ENCODE data around the gene COL4A6. TPM values are rescaled to one million over a fixed set of nuclear protein-coding genes. Genes with fewer than 3 reads are reported as not detected.

Gene COL4A6
- total RNA-seq, 1 experiment from 2014 or later, result 23.7 TPM

GRCh38 chrX:108216405-108216804 lies 221.8 kb downstream of the COL4A6 start:
- Histone ChIP-seq H3K27me3 (ENCODE audit: control insufficient read depth, insufficient read depth, low read length) (no peaks in the 10 kb centered on the region), H3K4me3 (ENCODE audit: insufficient read depth, low read depth, low read length) (no peak overlapping the region), H3K36me3 (replicated peaks; ENCODE audit: control insufficient read depth, insufficient read depth, low read length) (no peaks in the 10 kb centered on the region)
- no peak for DNase-seq

- no peak for DNase-seq
- Histone ChIP-seq H3K27me3 (ENCODE audit: control insufficient read depth, insufficient read depth, low read length) (no peaks in the 10 kb centered on the region), H3K36me3 (replicated peaks; ENCODE audit: control insufficient read depth, insufficient read depth, low read length) (no peaks in the 10 kb centered on the region), H3K4me3 (ENCODE audit: insufficient read depth, low read depth, low read length) (no peak overlapping the region)
Observed at GRCh38 chrX:108211301-108211700, 226.9 kb downstream of the COL4A6 start.

GRCh38 chrX:108209006-108209554 lies 229.1 kb downstream of the COL4A6 start:
- Histone ChIP-seq H3K27me3 (ENCODE audit: control insufficient read depth, insufficient read depth, low read length) (no peaks in the 10 kb centered on the region), H3K4me3 (ENCODE audit: insufficient read depth, low read depth, low read length) (no peak overlapping the region), H3K36me3 (replicated peaks; ENCODE audit: control insufficient read depth, insufficient read depth, low read length) (no peaks in the 10 kb centered on the region)
- no peak for DNase-seq

- H3K4me3 ChIP-seq (ENCODE audit: insufficient read depth, low read depth, low read length), result no peak overlapping the region
- H3K36me3 ChIP-seq (replicated peaks; ENCODE audit: control insufficient read depth, insufficient read depth, low read length), result no peaks in the 10 kb centered on the region
- no peaks in the 10 kb centered on the region for H3K27me3 ChIP-seq (ENCODE audit: control insufficient read depth, insufficient read depth, low read length)
- DNase-seq, result no peak
Observed at GRCh38 chrX:108203540-108203939, 234.7 kb downstream of the COL4A6 start.

GRCh38 chrX:108199691-108200090 lies 238.5 kb downstream of the COL4A6 start:
- peak; percentile 39 for DNase-seq

GRCh38 chrX:108199041-108199440 lies 239.2 kb downstream of the COL4A6 start:
- no peaks in the 10 kb centered on the region for H3K27me3 ChIP-seq (ENCODE audit: control insufficient read depth, insufficient read depth, low read length)
- DNase-seq, result no peak
- H3K4me3 ChIP-seq (ENCODE audit: insufficient read depth, low read depth, low read length), result no peak overlapping the region
- no peaks in the 10 kb centered on the region for H3K36me3 ChIP-seq (replicated peaks; ENCODE audit: control insufficient read depth, insufficient read depth, low read length)

More at GRCh38 chrX:108199691-108200090, 238.5 kb downstream of the COL4A6 start:
- Histone ChIP-seq H3K4me3 (ENCODE audit: insufficient read depth, low read depth, low read length) (no peak overlapping the region), H3K27me3 (ENCODE audit: control insufficient read depth, insufficient read depth, low read length) (no peaks in the 10 kb centered on the region), H3K36me3 (replicated peaks; ENCODE audit: control insufficient read depth, insufficient read depth, low read length) (no peaks in the 10 kb centered on the region)

- Histone ChIP-seq H3K36me3 (replicated peaks; ENCODE audit: control insufficient read depth, insufficient read depth, low read length) (no peaks in the 10 kb centered on the region), H3K4me3 (ENCODE audit: insufficient read depth, low read depth, low read length) (no peak overlapping the region), H3K27me3 (ENCODE audit: control insufficient read depth, insufficient read depth, low read length) (no peaks in the 10 kb centered on the region)
- DNase-seq, result no peak
Observed at GRCh38 chrX:108198420-108198819, 239.8 kb downstream of the COL4A6 start.

GRCh38 chrX:108186811-108187210 lies 251.4 kb downstream of the COL4A6 start:
- Histone ChIP-seq H3K27me3 (ENCODE audit: control insufficient read depth, insufficient read depth, low read length) (no peaks in the 10 kb centered on the region), H3K36me3 (replicated peaks; ENCODE audit: control insufficient read depth, insufficient read depth, low read length) (no peaks in the 10 kb centered on the region), H3K4me3 (ENCODE audit: insufficient read depth, low read depth, low read length) (no peak overlapping the region)
- DNase-seq, result no peak

- DNase-seq, result no peak
- no peaks in the 10 kb centered on the region for H3K27me3 ChIP-seq (ENCODE audit: control insufficient read depth, insufficient read depth, low read length)
- H3K4me3 ChIP-seq (ENCODE audit: insufficient read depth, low read depth, low read length), result no peak overlapping the region
- H3K36me3 ChIP-seq (replicated peaks; ENCODE audit: control insufficient read depth, insufficient read depth, low read length), result no peaks in the 10 kb centered on the region
Observed at GRCh38 chrX:108178143-108178498, 260.1 kb downstream of the COL4A6 start.

GRCh38 chrX:108177351-108178142 lies 260.7 kb downstream of the COL4A6 start:
- peak; percentile 46 for DNase-seq
- H3K27me3 ChIP-seq (ENCODE audit: control insufficient read depth, insufficient read depth, low read length), result no peaks in the 10 kb centered on the region
- no peaks in the 10 kb centered on the region for H3K36me3 ChIP-seq (replicated peaks; ENCODE audit: control insufficient read depth, insufficient read depth, low read length)

GRCh38 chrX:108173874-108174273 lies 264.3 kb downstream of the COL4A6 start:
- DNase-seq, result no peak
- peaks cover 2% of the 10 kb centered on the region for H3K36me3 ChIP-seq (replicated peaks; ENCODE audit: control insufficient read depth, insufficient read depth, low read length)
- no peak overlapping the region for H3K4me3 ChIP-seq (ENCODE audit: insufficient read depth, low read depth, low read length)
- H3K27me3 ChIP-seq (ENCODE audit: control insufficient read depth, insufficient read depth, low read length), result no peaks in the 10 kb centered on the region

More at GRCh38 chrX:108177351-108178142, 260.7 kb downstream of the COL4A6 start:
- no peak overlapping the region for H3K4me3 ChIP-seq (ENCODE audit: insufficient read depth, low read depth, low read length)

- no peak for DNase-seq
- Histone ChIP-seq H3K27me3 (ENCODE audit: control insufficient read depth, insufficient read depth, low read length) (no peaks in the 10 kb centered on the region), H3K4me3 (ENCODE audit: insufficient read depth, low read depth, low read length) (no peak overlapping the region), H3K36me3 (replicated peaks; ENCODE audit: control insufficient read depth, insufficient read depth, low read length) (peaks cover 2% of the 10 kb centered on the region)
Observed at GRCh38 chrX:108171671-108172070, 266.6 kb downstream of the COL4A6 start.

GRCh38 chrX:108169768-108170167 lies 268.5 kb downstream of the COL4A6 start:
- Histone ChIP-seq H3K4me3 (ENCODE audit: insufficient read depth, low read depth, low read length) (no peak overlapping the region), H3K27me3 (ENCODE audit: control insufficient read depth, insufficient read depth, low read length) (no peaks in the 10 kb centered on the region), H3K36me3 (replicated peaks; ENCODE audit: control insufficient read depth, insufficient read depth, low read length) (peaks cover 2% of the 10 kb centered on the region)
- no peak for DNase-seq

GRCh38 chrX:108168961-108169740 lies 269.1 kb downstream of the COL4A6 start:
- Histone ChIP-seq H3K36me3 (replicated peaks; ENCODE audit: control insufficient read depth, insufficient read depth, low read length) (peaks cover 2% of the 10 kb centered on the region), H3K4me3 (ENCODE audit: insufficient read depth, low read depth, low read length) (no peak overlapping the region), H3K27me3 (ENCODE audit: control insufficient read depth, insufficient read depth, low read length) (no peaks in the 10 kb centered on the region)
- DNase-seq, result no peak

All from H7 (cell line).